HG03060 (cell line): ENCODE data around the gene NEDD4L.

Experiments used
- ATAC-seq: cut with Tn5 transposase; IDR thresholded peaks from one replicate; pipeline ENCODE4 v1.9.1; 2021; ENCODE audit warnings: low read depth, moderate number of reproducible peaks; ENCODE audit not compliant: unreplicated experiment

Gene NEDD4L

GRCh38 chr18:58087928-58088690, 44.1 kb downstream of the NEDD4L start:
- no peak for ATAC-seq

GRCh38 chr18:58088691-58089065, 44.7 kb downstream of the NEDD4L start:
- ATAC-seq, result no peak

GRCh38 chr18:58091099-58091611, 47.1 kb downstream of the NEDD4L start:
- ATAC-seq, result peak; percentile 64

GRCh38 chr18:58093311-58093803, 49.3 kb downstream of the NEDD4L start:
- ATAC-seq, result no peak

GRCh38 chr18:58095222-58095621, 51.2 kb downstream of the NEDD4L start:
- no peak for ATAC-seq

GRCh38 chr18:58095655-58096054, 51.6 kb downstream of the NEDD4L start:
- no peak for ATAC-seq

GRCh38 chr18:58096658-58097057, 52.6 kb downstream of the NEDD4L start:
- ATAC-seq, result no peak

GRCh38 chr18:58097121-58097906, 53.3 kb downstream of the NEDD4L start:
- no peak for ATAC-seq

GRCh38 chr18:58097907-58098166, 53.8 kb downstream of the NEDD4L start:
- ATAC-seq, result no peak

GRCh38 chr18:58098706-58099105, 54.7 kb downstream of the NEDD4L start:
- no peak for ATAC-seq

- ATAC-seq, result no peak
These were observed 56.1 kb downstream of the NEDD4L start for GRCh38 chr18:58100154-58100553.

- no peak for ATAC-seq
These were observed 57.3 kb downstream of the NEDD4L start for GRCh38 chr18:58101291-58101794.

- ATAC-seq, result no peak
These were observed 58.0 kb downstream of the NEDD4L start for GRCh38 chr18:58102018-58102417.

GRCh38 chr18:58102875-58103274, 58.8 kb downstream of the NEDD4L start:
- ATAC-seq, result no peak

GRCh38 chr18:58103339-58103985, 59.4 kb downstream of the NEDD4L start:
- no peak for ATAC-seq

GRCh38 chr18:58104096-58104495, 60.1 kb downstream of the NEDD4L start:
- ATAC-seq, result no peak

GRCh38 chr18:58105206-58105887, 61.3 kb downstream of the NEDD4L start:
- ATAC-seq, result no peak

- ATAC-seq, result no peak
These were observed 61.8 kb downstream of the NEDD4L start for GRCh38 chr18:58105888-58106260.

GRCh38 chr18:58106289-58107070, 62.5 kb downstream of the NEDD4L start:
- no peak for ATAC-seq

- ATAC-seq, result no peak
These were observed 65.2 kb downstream of the NEDD4L start for GRCh38 chr18:58109256-58109655.
